Effector memory CD4-positive, alpha-beta T cell (primary cell): Measurements from ENCODE around the gene COPS7A.
"Not testable (repeated sequence)": the region's sequence is repeated elsewhere in the genome, so short reads cannot be mapped to it uniquely, and the experiment has no call there.

ENCODE experiments used
- DNase-seq, 3 donors: peaks; one replicate each; pipeline ENCODE4 v3.0.0-alpha.2; 2020
- H3K27ac ChIP-seq: 2 replicates; pipeline ENCODE4 v1.7.0; 2013; ENCODE audit warnings: mild to moderate bottlenecking, low read length, moderate library complexity; ENCODE audit not compliant: insufficient read depth, poor library complexity, severe bottlenecking
- H3K27me3 ChIP-seq: replicated peaks from 2 replicates; pipeline ENCODE4 v1.7.0; 2013; ENCODE audit warnings: mild to moderate bottlenecking, low read length; ENCODE audit not compliant: insufficient read depth, control insufficient read depth, poor library complexity, severe bottlenecking
- H3K36me3 ChIP-seq: 2 replicates; pipeline ENCODE4 v1.7.0; 2013; ENCODE audit warnings: mild to moderate bottlenecking, low read length, moderate library complexity; ENCODE audit not compliant: control insufficient read depth, insufficient read depth
- H3K4me1 ChIP-seq: 2 replicates; pipeline ENCODE4 v1.7.0; 2013; ENCODE audit warnings: low read length, mild to moderate bottlenecking; ENCODE audit not compliant: control insufficient read depth, insufficient read depth, poor library complexity, severe bottlenecking
- H3K4me3 ChIP-seq: 2 replicates; pipeline ENCODE4 v1.7.0; 2013; ENCODE audit warnings: low read length, low read depth, mild to moderate bottlenecking; ENCODE audit not compliant: insufficient read depth, poor library complexity, severe bottlenecking
- H3K9me3 ChIP-seq: 2 replicates; pipeline ENCODE4 v1.7.0; 2013; ENCODE audit warnings: mild to moderate bottlenecking, low read length, moderate library complexity; ENCODE audit not compliant: control insufficient read depth

The COPS7A gene

DNA sequence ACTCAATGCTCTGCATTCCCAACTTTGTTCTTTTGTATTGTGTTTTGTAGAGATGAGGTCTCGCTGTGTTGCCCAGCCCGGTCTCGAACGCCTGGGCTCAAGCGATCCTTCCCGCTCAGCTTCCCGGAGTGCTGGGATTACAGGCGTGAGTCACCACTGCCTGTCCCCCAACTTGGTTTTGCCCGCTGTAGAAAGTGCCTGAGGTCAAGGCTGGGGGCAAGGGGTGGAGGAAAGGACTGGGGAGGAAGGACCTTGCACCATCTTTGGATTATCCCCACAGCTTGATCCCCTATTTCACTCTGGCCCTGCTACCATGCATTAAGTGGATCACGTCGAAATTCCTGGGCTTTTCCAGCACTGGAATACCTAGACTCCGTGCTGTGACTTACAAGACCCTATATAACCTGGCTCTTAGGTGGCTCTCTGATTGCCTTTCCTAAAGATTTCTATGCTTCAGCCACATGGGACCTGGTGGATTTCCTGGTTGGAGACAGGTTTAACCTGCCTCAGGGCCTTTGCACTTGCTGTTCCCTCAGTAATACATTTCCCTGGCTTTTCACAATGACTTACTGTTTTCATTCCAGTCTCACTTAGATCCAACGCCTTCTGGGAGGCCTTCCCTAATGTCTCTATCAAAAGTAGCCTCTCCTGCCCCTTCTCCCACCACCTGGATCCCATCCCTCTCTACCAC is 22.6 kb upstream of the COPS7A start:
- Histone ChIP-seq H3K4me3 (peak overlapping the region; percentile 44), H3K27ac (no peak overlapping the region), H3K4me1 (peaks cover 17% of the 10 kb centered on the region), H3K9me3 (no peaks in the 10 kb centered on the region), H3K27me3 (peaks cover 15% of the 10 kb centered on the region), H3K36me3 (no peaks in the 10 kb centered on the region)
- DNase-seq: no peak

DNA sequence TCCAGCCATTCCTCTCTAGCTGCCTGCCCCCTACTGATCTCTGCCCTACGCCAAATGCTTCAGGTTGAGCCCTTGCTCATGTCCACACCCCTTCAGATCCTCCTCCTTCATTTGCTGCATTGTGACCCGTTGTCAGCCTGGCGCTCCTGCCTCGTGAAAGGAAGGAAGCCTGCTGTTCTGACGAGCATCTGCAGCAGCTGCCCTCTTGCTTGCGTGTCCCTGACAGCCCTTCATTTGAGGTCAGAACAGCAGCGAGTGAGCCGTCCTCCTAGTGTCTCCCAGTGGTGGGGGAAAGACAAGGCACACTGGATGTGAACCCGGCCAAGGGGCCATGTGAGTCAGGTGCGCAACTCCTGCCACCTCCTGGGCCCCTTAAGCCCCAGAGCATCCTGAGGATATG is 20.2 kb upstream of the COPS7A start:
- no peak for DNase-seq
- H3K9me3 ChIP-seq: no peaks in the 10 kb centered on the region
- peaks cover 15% of the 10 kb centered on the region for H3K27me3 ChIP-seq
- no peak overlapping the region for H3K4me3 ChIP-seq
- peaks cover 14% of the 10 kb centered on the region for H3K4me1 ChIP-seq
- H3K36me3 ChIP-seq: no peaks in the 10 kb centered on the region
- H3K27ac ChIP-seq: no peak overlapping the region

DNA sequence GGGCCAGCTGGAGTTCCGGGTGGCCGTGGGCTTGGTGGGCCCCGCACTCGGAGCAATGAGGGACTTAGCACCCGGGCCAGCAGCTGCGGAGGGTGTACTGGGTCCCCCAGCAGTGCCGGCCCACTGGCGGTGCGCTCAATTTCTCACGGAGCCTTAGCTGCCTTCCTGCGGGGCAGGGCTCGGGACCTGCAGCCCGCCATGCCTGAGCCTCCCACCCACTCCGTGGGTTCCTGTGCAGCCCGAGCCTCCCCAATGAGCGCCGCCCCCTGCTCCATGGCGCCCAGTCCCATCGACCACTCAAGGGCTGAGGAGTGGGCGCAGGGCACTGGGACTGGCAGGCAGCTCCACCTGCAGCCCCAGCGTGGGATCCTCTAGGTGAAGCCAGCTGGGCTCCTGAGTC is 15.5 kb upstream of the COPS7A start:
- H3K4me3 ChIP-seq, H3K27me3 ChIP-seq, DNase-seq, H3K36me3 ChIP-seq, H3K9me3 ChIP-seq, H3K4me1 ChIP-seq, H3K27ac ChIP-seq: not testable (repeated sequence)

DNA sequence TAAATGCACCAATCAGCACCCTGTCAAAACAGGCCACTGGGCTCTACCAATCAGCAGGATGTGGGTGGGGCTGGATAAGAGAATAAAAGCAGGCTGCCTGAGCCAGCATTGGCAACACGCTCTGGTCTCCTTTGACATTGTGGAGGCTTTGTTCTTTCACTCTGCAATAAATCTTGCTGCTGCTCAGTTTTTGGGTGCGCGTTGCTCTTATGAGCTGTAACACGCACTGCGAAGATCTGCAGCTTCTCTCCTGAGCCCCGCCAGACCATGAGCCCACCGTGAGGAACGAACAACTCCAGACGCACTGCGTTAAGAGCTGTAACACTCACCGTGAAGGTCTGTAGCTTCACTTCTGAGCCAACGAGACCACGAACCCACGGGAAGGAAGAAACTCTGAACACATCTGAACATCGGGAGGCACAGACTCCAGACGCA is 14.9 kb upstream of the COPS7A start:
- H3K4me1 ChIP-seq: no peaks in the 10 kb centered on the region
- H3K27ac ChIP-seq: no peak overlapping the region
- H3K4me3 ChIP-seq: no peak overlapping the region
- H3K9me3 ChIP-seq: no peaks in the 10 kb centered on the region
- no peaks in the 10 kb centered on the region for H3K27me3 ChIP-seq
- no peaks in the 10 kb centered on the region for H3K36me3 ChIP-seq
- no peak for DNase-seq

DNA sequence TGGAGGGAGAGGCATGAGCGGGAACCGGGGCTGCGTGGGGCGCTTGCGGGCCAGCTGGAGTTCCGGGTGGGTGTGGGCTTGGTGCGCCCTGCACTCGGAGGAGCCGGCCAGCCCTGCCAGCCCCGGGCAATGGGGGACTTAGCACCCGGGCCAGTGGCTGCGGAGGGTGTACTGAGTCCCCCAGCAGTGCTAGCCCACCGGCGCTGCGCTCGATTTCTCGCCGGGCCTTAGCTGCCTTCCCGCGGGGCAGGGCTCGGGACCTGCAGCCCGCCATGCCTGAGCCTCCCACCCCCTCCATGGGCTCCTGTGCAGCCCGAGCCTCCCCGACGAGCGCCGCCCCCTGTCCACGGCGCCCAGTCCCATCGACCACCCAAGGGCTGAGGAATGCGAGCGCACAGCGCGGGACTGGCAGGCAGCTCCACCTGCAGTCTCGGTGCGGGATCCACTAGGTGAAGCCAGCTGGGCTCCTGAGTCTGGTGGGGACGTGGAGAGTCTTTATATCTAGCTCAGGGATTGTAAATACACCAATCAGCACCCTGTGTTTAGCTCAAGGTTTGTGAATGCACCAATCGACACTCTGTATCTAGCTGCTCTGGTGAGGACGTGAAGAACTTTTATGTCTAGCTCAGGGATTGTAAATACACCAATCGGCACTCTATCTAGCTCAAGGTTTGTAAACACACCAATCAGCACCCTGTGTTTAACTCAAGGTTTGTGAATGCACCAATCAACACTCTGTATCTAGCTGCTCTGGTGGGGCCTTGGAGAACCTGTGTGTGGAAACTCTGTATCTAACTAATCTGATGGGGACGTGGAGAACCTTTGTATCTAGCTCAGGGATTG is 7.6 kb upstream of the COPS7A start:
- H3K36me3 ChIP-seq, DNase-seq, H3K27me3 ChIP-seq, H3K4me1 ChIP-seq, H3K27ac ChIP-seq, H3K4me3 ChIP-seq, H3K9me3 ChIP-seq: not testable (repeated sequence)

DNA sequence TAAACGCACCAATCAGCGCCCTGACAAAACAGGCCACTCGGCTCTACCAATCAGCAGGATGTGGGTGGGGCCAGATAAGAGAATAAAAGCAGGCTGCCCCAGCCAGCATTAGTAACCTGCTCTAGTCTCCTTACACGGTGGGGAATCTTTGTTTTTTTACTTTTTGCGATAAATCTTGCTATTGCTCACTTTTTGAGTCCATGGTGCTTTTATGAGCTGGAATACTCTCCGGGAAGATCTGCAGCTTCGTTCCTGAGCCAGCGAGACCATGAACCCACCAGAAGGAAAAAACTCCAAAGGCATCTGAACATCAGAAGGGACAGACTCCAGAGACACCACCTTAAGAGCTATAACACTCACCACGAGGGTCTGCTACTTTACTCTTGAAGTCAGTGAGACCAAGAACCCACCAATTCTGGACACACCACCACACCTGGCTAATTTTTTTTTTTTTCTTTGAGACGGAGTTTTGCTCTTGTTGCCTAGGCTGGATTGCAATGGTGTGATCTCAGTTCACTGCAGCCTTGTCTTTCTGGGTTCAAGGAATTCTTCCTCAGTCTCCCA is 6.9 kb upstream of the COPS7A start:
- no peak overlapping the region for H3K4me3 ChIP-seq
- H3K4me1 ChIP-seq: no peaks in the 10 kb centered on the region
- H3K27ac ChIP-seq: no peak overlapping the region
- DNase-seq: no peak
- no peaks in the 10 kb centered on the region for H3K9me3 ChIP-seq
- H3K36me3 ChIP-seq: no peaks in the 10 kb centered on the region
- no peaks in the 10 kb centered on the region for H3K27me3 ChIP-seq

DNA sequence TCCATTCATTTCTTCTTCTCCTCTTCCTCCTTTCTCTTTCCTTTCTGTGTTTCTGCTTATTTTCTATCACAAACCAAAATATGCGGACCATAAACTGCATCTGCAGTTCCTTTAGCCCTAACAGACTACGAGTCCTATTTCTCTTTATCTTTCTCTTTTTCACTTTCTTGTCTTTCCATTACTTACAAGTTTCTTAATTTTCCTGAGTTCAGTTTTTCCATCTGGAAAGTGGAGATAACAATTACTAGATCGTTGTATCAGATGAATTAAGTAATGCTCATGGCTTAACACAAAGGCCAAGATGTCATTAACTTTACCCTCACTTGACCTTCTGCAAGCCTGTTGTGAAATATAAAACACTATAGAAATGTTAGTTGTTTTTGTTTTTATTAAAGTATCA is 983 bp upstream of the COPS7A start:
- H3K27ac ChIP-seq: no peak overlapping the region
- H3K4me3 ChIP-seq: no peak overlapping the region

DNA sequence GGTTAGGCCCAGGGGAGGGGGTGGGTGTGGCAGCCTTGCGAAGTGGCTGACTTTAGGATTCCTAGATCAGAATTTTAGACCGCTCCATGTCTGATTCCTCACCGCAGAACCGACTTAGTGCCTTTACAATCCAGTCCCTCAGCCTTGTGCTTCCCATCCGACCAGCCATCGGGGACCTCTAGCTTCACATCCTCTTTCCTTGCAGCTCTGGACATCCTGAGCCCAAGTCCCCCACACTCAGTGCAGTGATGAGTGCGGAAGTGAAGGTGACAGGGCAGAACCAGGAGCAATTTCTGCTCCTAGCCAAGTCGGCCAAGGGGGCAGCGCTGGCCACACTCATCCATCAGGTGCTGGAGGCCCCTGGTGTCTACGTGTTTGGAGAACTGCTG is 557 bp downstream of the COPS7A start:
- DNase-seq: peak in 1 of 3 donors; percentile 16
- no peaks in the 10 kb centered on the region for H3K9me3 ChIP-seq
- peak overlapping the region; percentile 53 for H3K4me3 ChIP-seq
- H3K4me1 ChIP-seq: peaks cover 8% of the 10 kb centered on the region
- no peaks in the 10 kb centered on the region for H3K27me3 ChIP-seq
- peaks cover 19% of the 10 kb centered on the region for H3K36me3 ChIP-seq
- H3K27ac ChIP-seq: peak overlapping the region; percentile 73

More for the DNA sequence above, 983 bp upstream of the COPS7A start:
- Histone ChIP-seq H3K9me3 (no peaks in the 10 kb centered on the region), H3K27me3 (no peaks in the 10 kb centered on the region), H3K36me3 (peaks cover 3% of the 10 kb centered on the region), H3K4me1 (peaks cover 8% of the 10 kb centered on the region)
- no peak for DNase-seq

DNA sequence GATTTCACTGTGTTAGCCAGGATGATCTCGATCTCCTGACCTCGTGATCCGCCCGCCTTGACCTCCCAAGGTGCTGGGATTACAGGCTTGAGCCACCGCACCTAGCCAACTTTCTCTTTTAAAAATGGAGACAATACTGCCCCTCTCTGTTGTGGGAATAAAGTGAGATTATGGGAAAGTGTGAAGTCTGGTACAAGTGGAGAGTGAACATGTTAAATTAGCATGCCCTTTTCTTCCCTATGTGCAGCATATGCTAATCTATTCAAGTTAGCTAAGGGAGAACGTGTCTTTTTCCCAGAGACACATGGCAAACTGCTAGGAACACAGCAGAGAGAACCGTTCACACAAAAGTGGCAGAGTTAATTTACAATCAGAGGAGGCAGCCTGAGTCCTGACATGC is 1.5 kb downstream of the COPS7A start:
- DNase-seq: no peak
- Histone ChIP-seq H3K36me3 (peaks cover 28% of the 10 kb centered on the region), H3K27me3 (no peaks in the 10 kb centered on the region), H3K4me3 (no peak overlapping the region), H3K9me3 (no peaks in the 10 kb centered on the region), H3K4me1 (peaks cover 8% of the 10 kb centered on the region), H3K27ac (no peak overlapping the region)

DNA sequence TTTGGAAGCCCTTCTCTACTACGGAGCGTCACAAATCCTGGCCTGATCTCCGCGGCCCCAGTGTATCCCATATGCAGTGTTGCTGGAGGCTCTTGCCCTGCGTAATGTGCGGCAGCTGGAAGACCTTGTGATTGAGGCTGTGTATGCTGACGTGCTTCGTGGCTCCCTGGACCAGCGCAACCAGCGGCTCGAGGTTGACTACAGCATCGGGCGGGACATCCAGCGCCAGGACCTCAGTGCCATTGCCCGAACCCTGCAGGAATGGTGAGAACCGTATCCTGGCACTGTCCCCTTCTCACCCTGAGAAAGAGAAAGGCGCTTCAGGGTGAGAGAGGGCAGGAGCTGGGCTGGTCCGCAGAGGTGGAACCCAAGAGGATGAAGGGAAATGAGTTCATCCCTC is 5.3 kb downstream of the COPS7A start:
- Histone ChIP-seq H3K27me3 (no peaks in the 10 kb centered on the region), H3K27ac (no peak overlapping the region), H3K36me3 (peaks cover 47% of the 10 kb centered on the region), H3K4me3 (no peak overlapping the region), H3K9me3 (no peaks in the 10 kb centered on the region), H3K4me1 (peaks cover 7% of the 10 kb centered on the region)
- DNase-seq: no peak
